ENCODE measurements around the gene RNF112. TPM values are rescaled to one million over a fixed set of nuclear protein-coding genes. Genes with fewer than 3 reads are reported as not detected.

The RNF112 gene
- total and polyA plus RNA-seq, 2 of the 13 experiments (the other 11 are each of a cell fraction or from before 2014, with no cell fraction given): 0.05 TPM; not detected in 1

DNA sequence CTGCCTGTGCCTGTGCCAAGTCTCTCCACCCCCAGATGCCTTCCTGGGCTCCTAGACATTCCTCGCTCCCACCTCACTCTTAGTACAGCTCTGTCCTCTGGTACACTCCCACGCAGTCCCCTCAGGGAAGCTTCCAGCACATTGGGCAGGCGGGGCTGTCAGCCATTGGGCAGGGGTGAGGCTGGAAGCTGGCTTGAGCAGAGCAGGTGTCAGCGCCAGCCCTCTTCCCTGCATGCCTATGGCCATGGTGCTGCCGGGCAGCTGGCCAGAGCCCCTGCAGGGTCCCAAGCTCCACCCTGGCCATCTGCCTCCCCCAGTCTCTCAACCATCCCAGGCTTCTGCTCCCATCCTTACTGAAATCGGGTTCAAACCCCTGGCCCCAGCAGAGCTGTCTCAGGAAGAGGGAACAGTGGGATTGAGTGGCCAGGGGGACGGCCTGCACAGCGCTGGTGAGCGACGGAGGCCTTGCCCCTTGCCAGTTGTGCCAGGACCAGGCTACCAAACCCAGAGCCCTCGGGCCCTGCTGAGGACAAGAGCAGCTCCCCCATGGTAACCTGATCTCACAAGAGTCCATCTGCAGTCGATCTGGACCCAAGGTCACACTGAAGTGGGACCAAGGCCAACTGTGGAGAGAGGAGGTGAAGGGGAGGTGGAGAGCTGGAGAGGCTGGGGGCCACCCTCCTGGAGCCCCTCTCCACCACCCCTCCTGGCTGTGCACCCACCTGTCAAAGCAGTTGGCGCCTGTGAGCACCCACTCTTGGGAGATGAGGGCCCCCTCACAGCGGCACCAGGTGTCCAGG lies 46.1 kb upstream of the RNF112 start (continued):
- TF ChIP-seq TBX2 (CRISPR knock-in tag; IDR thresholded peaks at IDR 0.05; ENCODE audit: borderline replicate concordance) (peak; percentile 43; the same call in 1 of the 2 replicates), DPF2 (CRISPR knock-in tag; IDR thresholded peaks at IDR 0.05; ENCODE audit: borderline replicate concordance, low read depth) (no peak), NFKB2 (CRISPR knock-in tag; IDR thresholded peaks at IDR 0.05; ENCODE audit: borderline replicate concordance) (peak; percentile 49; the same call in 1 of the 2 replicates), SIX1 (CRISPR knock-in tag; IDR thresholded peaks at IDR 0.05; ENCODE audit: borderline replicate concordance) (peak; percentile 99), ZNF547 (CRISPR knock-in tag; IDR thresholded peaks at IDR 0.05) (peak; percentile 51; the same call in 1 of the 2 replicates), SOX5 (CRISPR knock-in tag; IDR thresholded peaks at IDR 0.05; ENCODE audit: borderline replicate concordance) (peak; percentile 10; the same call in 1 of the 2 replicates), POLR2A (IDR thresholded peaks at IDR 0.05; ENCODE audit: insufficient read depth in 1 of 2, low read depth in 2 of 2, low read length in 2 of 2) (no peak), SIN3A (IDR thresholded peaks at IDR 0.05; ENCODE audit: borderline replicate concordance, low read depth, low read length) (no peak), ZNF777 (CRISPR knock-in tag; IDR thresholded peaks at IDR 0.05) (0 out of 2 replicates have a peak, but pooled peaks have one; percentile 49), KDM2A (CRISPR knock-in tag; IDR thresholded peaks at IDR 0.05; ENCODE audit: borderline replicate concordance, low read depth) (peak; percentile 37; the same call in 1 of the 2 replicates), ZFAT (CRISPR knock-in tag; conservative IDR thresholded peaks at IDR 0.05) (no peak), ZNF292 (CRISPR knock-in tag; IDR thresholded peaks at IDR 0.05; ENCODE audit: borderline replicate concordance, low read depth) (peak; percentile 81; the same call in 1 of the 2 replicates), SIX4 (CRISPR knock-in tag; IDR thresholded peaks at IDR 0.05) (peak; percentile 98), ZFY (CRISPR knock-in tag; IDR thresholded peaks at IDR 0.05) (peak; percentile 41; the same call in 1 of the 2 replicates), PHF20 (CRISPR knock-in tag; IDR thresholded peaks at IDR 0.05) (0 out of 2 replicates have a peak, but pooled peaks have one; percentile 10), HNF4G (IDR thresholded peaks at IDR 0.05; ENCODE audit: borderline replicate concordance, low read depth, low read length) (peak; percentile 38; the same call in 1 of the 2 replicates), HNF4G (CRISPR knock-in tag; IDR thresholded peaks at IDR 0.05; ENCODE audit: borderline replicate concordance, low read depth) (no peak), ZKSCAN5 (CRISPR knock-in tag; IDR thresholded peaks at IDR 0.05) (peak; percentile 71; the same call in 1 of the 2 replicates), TEAD3 (CRISPR knock-in tag; optimal IDR thresholded peaks at IDR 0.05; ENCODE audit: borderline replicate concordance) (no peak), HDAC2 (CRISPR knock-in tag; IDR thresholded peaks at IDR 0.05) (no peak)
- TF ChIP-seq, protein P1, sequence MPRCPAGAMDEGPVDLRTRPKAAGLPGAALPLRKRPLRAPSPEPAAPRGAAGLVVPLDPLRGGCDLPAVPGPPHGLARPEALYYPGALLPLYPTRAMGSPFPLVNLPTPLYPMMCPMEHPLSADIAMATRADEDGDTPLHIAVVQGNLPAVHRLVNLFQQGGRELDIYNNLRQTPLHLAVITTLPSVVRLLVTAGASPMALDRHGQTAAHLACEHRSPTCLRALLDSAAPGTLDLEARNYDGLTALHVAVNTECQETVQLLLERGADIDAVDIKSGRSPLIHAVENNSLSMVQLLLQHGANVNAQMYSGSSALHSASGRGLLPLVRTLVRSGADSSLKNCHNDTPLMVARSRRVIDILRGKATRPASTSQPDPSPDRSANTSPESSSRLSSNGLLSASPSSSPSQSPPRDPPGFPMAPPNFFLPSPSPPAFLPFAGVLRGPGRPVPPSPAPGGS (CRISPR knock-in tag; IDR thresholded peaks at IDR 0.05): peak; percentile 62; the same call in 1 of the 2 replicates
- TF ChIP-seq, protein P2, sequence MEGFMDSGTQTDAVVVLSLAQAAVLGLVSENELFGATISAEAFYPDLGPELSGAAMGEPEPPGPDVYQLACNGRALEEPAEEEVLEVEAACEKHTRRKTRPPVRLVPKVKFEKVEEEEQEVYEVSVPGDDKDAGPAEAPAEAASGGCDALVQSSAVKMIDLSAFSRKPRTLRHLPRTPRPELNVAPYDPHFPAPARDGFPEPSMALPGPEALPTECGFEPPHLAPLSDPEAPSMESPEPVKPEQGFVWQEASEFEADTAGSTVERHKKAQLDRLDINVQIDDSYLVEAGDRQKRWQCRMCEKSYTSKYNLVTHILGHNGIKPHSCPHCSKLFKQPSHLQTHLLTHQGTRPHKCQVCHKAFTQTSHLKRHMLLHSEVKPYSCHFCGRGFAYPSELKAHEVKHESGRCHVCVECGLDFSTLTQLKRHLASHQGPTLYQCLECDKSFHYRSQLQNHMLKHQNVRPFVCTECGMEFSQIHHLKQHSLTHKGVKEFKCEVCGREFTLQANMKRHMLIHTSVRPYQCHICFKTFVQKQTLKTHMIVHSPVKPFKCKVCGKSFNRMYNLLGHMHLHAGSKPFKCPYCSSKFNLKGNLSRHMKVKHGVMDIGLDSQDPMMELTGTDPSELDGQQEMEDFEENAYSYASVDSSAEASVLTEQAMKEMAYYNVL (CRISPR knock-in tag; IDR thresholded peaks at IDR 0.05; ENCODE audit: borderline replicate concordance): 0 out of 2 replicates have a peak, but pooled peaks have one; percentile 49
- TF ChIP-seq, protein P3, sequence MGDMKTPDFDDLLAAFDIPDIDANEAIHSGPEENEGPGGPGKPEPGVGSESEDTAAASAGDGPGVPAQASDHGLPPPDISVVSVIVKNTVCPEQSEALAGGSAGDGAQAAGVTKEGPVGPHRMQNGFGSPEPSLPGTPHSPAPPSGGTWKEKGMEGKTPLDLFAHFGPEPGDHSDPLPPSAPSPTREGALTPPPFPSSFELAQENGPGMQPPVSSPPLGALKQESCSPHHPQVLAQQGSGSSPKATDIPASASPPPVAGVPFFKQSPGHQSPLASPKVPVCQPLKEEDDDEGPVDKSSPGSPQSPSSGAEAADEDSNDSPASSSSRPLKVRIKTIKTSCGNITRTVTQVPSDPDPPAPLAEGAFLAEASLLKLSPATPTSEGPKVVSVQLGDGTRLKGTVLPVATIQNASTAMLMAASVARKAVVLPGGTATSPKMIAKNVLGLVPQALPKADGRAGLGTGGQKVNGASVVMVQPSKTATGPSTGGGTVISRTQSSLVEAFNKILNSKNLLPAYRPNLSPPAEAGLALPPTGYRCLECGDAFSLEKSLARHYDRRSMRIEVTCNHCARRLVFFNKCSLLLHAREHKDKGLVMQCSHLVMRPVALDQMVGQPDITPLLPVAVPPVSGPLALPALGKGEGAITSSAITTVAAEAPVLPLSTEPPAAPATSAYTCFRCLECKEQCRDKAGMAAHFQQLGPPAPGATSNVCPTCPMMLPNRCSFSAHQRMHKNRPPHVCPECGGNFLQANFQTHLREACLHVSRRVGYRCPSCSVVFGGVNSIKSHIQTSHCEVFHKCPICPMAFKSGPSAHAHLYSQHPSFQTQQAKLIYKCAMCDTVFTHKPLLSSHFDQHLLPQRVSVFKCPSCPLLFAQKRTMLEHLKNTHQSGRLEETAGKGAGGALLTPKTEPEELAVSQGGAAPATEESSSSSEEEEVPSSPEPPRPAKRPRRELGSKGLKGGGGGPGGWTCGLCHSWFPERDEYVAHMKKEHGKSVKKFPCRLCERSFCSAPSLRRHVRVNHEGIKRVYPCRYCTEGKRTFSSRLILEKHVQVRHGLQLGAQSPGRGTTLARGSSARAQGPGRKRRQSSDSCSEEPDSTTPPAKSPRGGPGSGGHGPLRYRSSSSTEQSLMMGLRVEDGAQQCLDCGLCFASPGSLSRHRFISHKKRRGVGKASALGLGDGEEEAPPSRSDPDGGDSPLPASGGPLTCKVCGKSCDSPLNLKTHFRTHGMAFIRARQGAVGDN (CRISPR knock-in tag; IDR thresholded peaks at IDR 0.05): peak; percentile 81

All from HepG2 (cell line).